Measurements from ENCODE around the gene TAS2R31. TPM values are rescaled to one million over a fixed set of nuclear protein-coding genes. Genes with fewer than 3 reads are reported as not detected.

TAS2R31 gene
- total RNA-seq, 4 donors from 2014 or later = 1.1 to 3.3 (median 2.2) TPM

Other genes with a start within 250 kb of the TAS2R31 start
- gene TAS2R7, start 228.8 kb downstream of the TAS2R31 start, total RNA-seq = not detected
- gene TAS2R8, start 224.1 kb downstream of the TAS2R31 start, total RNA-seq = not detected
- gene TAS2R9, start 221.2 kb downstream of the TAS2R31 start, total RNA-seq = not detected
- under 1 TPM in 2 of 4 donors, not detected in 2; 0.40 to 0.42 TPM for gene TAS2R10, start 205.0 kb downstream of the TAS2R31 start, total RNA-seq
- gene PRR4, start 181.9 kb downstream of the TAS2R31 start, total RNA-seq = 1 to 10 TPM in 3 of 4 donors, not detected in 1; 1.0 to 2.1 (median 1.6) TPM
- 10 to 100 TPM; 11.0 to 17.0 (median 12.6) TPM for gene PRH1, start 147.2 kb downstream of the TAS2R31 start, total RNA-seq
- gene TAS2R13, start 121.8 kb downstream of the TAS2R31 start, total RNA-seq = 1 to 10 TPM in 1 of 4 donors, under 1 TPM in 3; 0.52 to 1.7 (median 0.80) TPM
- not detected for gene PRH2, start 102.2 kb downstream of the TAS2R31 start, total RNA-seq
- 1 to 10 TPM; 1.5 to 3.3 (median 1.6) TPM for gene TAS2R14, start 92.1 kb downstream of the TAS2R31 start, total RNA-seq
- 1 to 10 TPM in 3 of 4 donors, under 1 TPM in 1; 0.99 to 4.2 (median 1.3) TPM for gene TAS2R50, start 44.5 kb downstream of the TAS2R31 start, total RNA-seq
- gene TAS2R20, start 33.1 kb downstream of the TAS2R31 start, total RNA-seq = 1 to 10 TPM in 3 of 4 donors, under 1 TPM in 1; 0.78 to 4.6 (median 1.3) TPM
- gene TAS2R19, start 8.8 kb downstream of the TAS2R31 start, total RNA-seq = 1 to 10 TPM; 1.4 to 8.3 (median 2.6) TPM
- 1 to 10 TPM in 1 of 4 donors, not detected in 3; 1.1 TPM for gene TAS2R46, start 30.9 kb upstream of the TAS2R31 start, total RNA-seq
- gene TAS2R43, start 60.9 kb upstream of the TAS2R31 start, total RNA-seq = 1 to 10 TPM in 2 of 4 donors, under 1 TPM in 2; 0.39 to 1.3 (median 0.87) TPM
- 1 to 10 TPM; 1.5 to 5.8 (median 2.1) TPM for gene TAS2R30, start 103.2 kb upstream of the TAS2R31 start, total RNA-seq
- gene SMIM10L1, start 139.8 kb upstream of the TAS2R31 start, total RNA-seq = 10 to 100 TPM; 12.3 to 19.1 (median 13.5) TPM
- gene TAS2R42, start 155.5 kb upstream of the TAS2R31 start, total RNA-seq = not detected
- not detected for gene PRB3, start 238.3 kb upstream of the TAS2R31 start, total RNA-seq

Measured in esophagus muscularis mucosa (tissue), 4 donors.